Keratinocyte (primary cell): ENCODE data around the gene NUFIP2. TPM values are rescaled to one million over a fixed set of nuclear protein-coding genes. Genes with fewer than 3 reads are reported as not detected.
"Not testable (repeated sequence)": the region's sequence is repeated elsewhere in the genome, so short reads cannot be mapped to it uniquely, and the experiment has no call there.

ENCODE experiments used
- DNase-seq: peaks from one replicate; pipeline ENCODE4 v3.0.0-alpha.2; 2011; ENCODE audit warnings: low read depth, missing footprints, low spot score
- FAIRE-seq: peaks from 2 replicates; lab custom pipeline; 2011; peaks lifted over from hg19 to GRCh38; lab: Jason Lieb, UNC
- H2AFZ ChIP-seq: 2 replicates; pipeline ENCODE4 v1.6.0; 2012; ENCODE audit warnings: low read length, control low read depth, inconsistent platforms; ENCODE audit not compliant: control insufficient read depth
- H3K27ac ChIP-seq: 2 replicates; pipeline ENCODE4 v1.5.1; 2011; ENCODE audit warnings: low read length; ENCODE audit not compliant: control insufficient read depth, insufficient read depth
- H3K27me3 ChIP-seq: 3 replicates; pipeline ENCODE4 v1.6.0; 2011; ENCODE audit warnings: low read length; ENCODE audit not compliant: control insufficient read depth, insufficient read depth; ENCODE audit errors: extremely low read depth
- H3K36me3 ChIP-seq, 2 experiments: 2 replicates in 1 of 2; 3 replicates in 1 of 2; pipeline ENCODE4 v1.5.1; 2011; ENCODE audit warnings: low read length in 2 of 2, mild to moderate bottlenecking in 1 of 2; ENCODE audit not compliant: control insufficient read depth in 2 of 2, insufficient read depth in 2 of 2; ENCODE audit errors: extremely low read depth in 1 of 2
- H3K4me1 ChIP-seq: 3 replicates; pipeline ENCODE4 v1.5.1; 2011; ENCODE audit warnings: low read length; ENCODE audit not compliant: control insufficient read depth, insufficient read depth; ENCODE audit errors: extremely low read depth
- H3K4me2 ChIP-seq: 3 replicates; pipeline ENCODE4 v1.6.0; 2011; ENCODE audit warnings: low read depth, low read length; ENCODE audit not compliant: control insufficient read depth, insufficient read depth; ENCODE audit errors: extremely low read depth
- H3K4me3 ChIP-seq, 3 experiments: fragments of 200-600 bp in 1 of 3; sonication (generic) in 1 of 3; 2 replicates in 2 of 3; 3 replicates in 1 of 3; pipeline ENCODE4 v1.5.1; 2011 to 2016; ENCODE audit warnings: low read length in 3 of 3, mild to moderate bottlenecking in 3 of 3, control low read depth in 2 of 3, inconsistent platforms in 1 of 3, low read depth in 1 of 3, mixed read lengths in 1 of 3, mixed run types in 1 of 3, moderate library complexity in 1 of 3; ENCODE audit not compliant: control insufficient read depth in 2 of 3, insufficient read depth in 2 of 3; ENCODE audit errors: extremely low read depth in 1 of 3
- H3K79me2 ChIP-seq: 2 replicates; pipeline ENCODE4 v1.6.0; 2012; ENCODE audit warnings: low read length; ENCODE audit not compliant: control insufficient read depth, insufficient read depth
- H3K9ac ChIP-seq: 3 replicates; pipeline ENCODE4 v1.6.0; 2011; ENCODE audit warnings: low read length; ENCODE audit not compliant: control insufficient read depth, insufficient read depth; ENCODE audit errors: extremely low read depth
- H3K9me1 ChIP-seq: 3 replicates; pipeline ENCODE4 v1.6.0; 2011; ENCODE audit warnings: low read length; ENCODE audit not compliant: control insufficient read depth, insufficient read depth; ENCODE audit errors: extremely low read depth
- H3K9me3 ChIP-seq: 2 replicates; pipeline ENCODE4 v1.5.1; 2012; ENCODE audit warnings: low read depth, low read length; ENCODE audit not compliant: control insufficient read depth
- H4K20me1 ChIP-seq: 3 replicates; pipeline ENCODE4 v1.6.0; 2011; ENCODE audit warnings: low read length; ENCODE audit not compliant: control insufficient read depth, insufficient read depth; ENCODE audit errors: extremely low read depth
- CTCF ChIP-seq, 3 experiments: IDR thresholded peaks in 1 of 3; conservative IDR thresholded peaks in 1 of 3; optimal IDR thresholded peaks in 1 of 3; 2 replicates in 2 of 3; 3 replicates in 1 of 3; pipeline versions ENCODE3 to v1.5.1; 2011; ENCODE audit warnings: low read length in 3 of 3, mild to moderate bottlenecking in 3 of 3, moderate library complexity in 2 of 3, control low read depth in 1 of 3, inconsistent platforms in 1 of 3; ENCODE audit not compliant: insufficient read depth in 2 of 3; ENCODE audit errors: extremely low read depth in 1 of 3
- EZH2 ChIP-seq: IDR thresholded peaks from one replicate; pipeline ENCODE4 v1.6.1; 2012; ENCODE audit warnings: inconsistent platforms, mild to moderate bottlenecking, low read length, moderate library complexity
- dilution Hi-C: fragments of 300-500 bp; cut with MboI; formaldehyde crosslinking; loops from one replicate; pipeline ENCODE4 v1.7.0; 2020; ENCODE audit warnings: low sequenced_read_pairs; ENCODE audit not compliant: extremely low pct_ligation_motif_present
- polyA plus RNA-seq, 5 experiments: library from polyadenylated mRNA; depleted of rRNA in 3 of 5; stranded (reverse) in 3 of 5; stranded (forward) in 1 of 5; unstranded in 1 of 5; fragments of >200 nt; gene quantifications; 1 replicate in 1 of 5; 2 replicates in 3 of 5; 3 replicates in 1 of 5; pipeline versions ENCODE4 v1.2.1 to v1.2.3, GENCODE V29; 2011 to 2012; ENCODE audit warnings: missing spikeins in 2 of 5, low read depth in 1 of 5, low replicate concordance in 1 of 5

NUFIP2 gene
- polyA plus RNA-seq, 1 donor (not counting 4 experiments of a cell fraction or from before 2014, with no cell fraction given) = 22.0 TPM

GRCh38 chr17:29225396-29225795 lies 68.6 kb downstream of the NUFIP2 start:
- DNase-seq (no peak), FAIRE-seq (no peak)
- Histone ChIP-seq H3K9me1 (no peaks in the 10 kb centered on the region), H3K27me3 (no peaks in the 10 kb centered on the region), H3K4me2 (no peak overlapping the region), H2AFZ (no peak overlapping the region), H3K36me3 (no peaks in the 10 kb centered on the region), H3K79me2 (no peaks in the 10 kb centered on the region), H3K4me1 (no peaks in the 10 kb centered on the region), H3K9me3 (no peaks in the 10 kb centered on the region), H4K20me1 (no peaks in the 10 kb centered on the region), H3K9ac (no peak overlapping the region), H3K27ac (no peak overlapping the region), H3K4me3 (no peak overlapping the region)
- dilution Hi-C loops = no loop called here
- TF ChIP-seq EZH2 = no peak
- TF ChIP-seq CTCF (optimal IDR thresholded peaks at IDR 0.05 in 1 of 3, IDR thresholded peaks at IDR 0.05 in 1 of 3, conservative IDR thresholded peaks at IDR 0.05 in 1 of 3; ENCODE audit: extremely low read depth in 1 of 3, insufficient read depth in 2 of 3, low read length in 3 of 3) = no peak

- H4K20me1 ChIP-seq, H3K79me2 ChIP-seq, H3K9me1 ChIP-seq, H3K27ac ChIP-seq, H2AFZ ChIP-seq, H3K27me3 ChIP-seq, dilution Hi-C loops, H3K9me3 ChIP-seq, H3K4me3 ChIP-seq, FAIRE-seq, DNase-seq, H3K4me2 ChIP-seq, H3K9ac ChIP-seq, H3K36me3 ChIP-seq: not testable (repeated sequence)
- H3K4me1 ChIP-seq = peaks cover 24% of the 10 kb centered on the region
Measured at GRCh38 chr17:29221338-29221737, 72.6 kb downstream of the NUFIP2 start.

GRCh38 chr17:29219378-29220047 lies 74.4 kb downstream of the NUFIP2 start:
- H3K4me2 ChIP-seq = peak overlapping the region; percentile 59
- no peak overlapping the region for H3K9ac ChIP-seq
- H4K20me1 ChIP-seq = no peaks in the 10 kb centered on the region
- H3K27me3 ChIP-seq = no peaks in the 10 kb centered on the region
- no peak overlapping the region for H3K4me3 ChIP-seq
- no peaks in the 10 kb centered on the region for H3K9me1 ChIP-seq
- FAIRE-seq (peak; percentile 84), DNase-seq (no peak)
- no peaks in the 10 kb centered on the region for H3K9me3 ChIP-seq
- H3K36me3 ChIP-seq = no peaks in the 10 kb centered on the region
- dilution Hi-C loops = no loop called here
- peak overlapping the region; percentile 19 for H2AFZ ChIP-seq
- H3K79me2 ChIP-seq = no peaks in the 10 kb centered on the region
- peak; percentile 80 to 90 (median 85) for TF ChIP-seq CTCF (optimal IDR thresholded peaks at IDR 0.05 in 1 of 3, IDR thresholded peaks at IDR 0.05 in 1 of 3, conservative IDR thresholded peaks at IDR 0.05 in 1 of 3; ENCODE audit: extremely low read depth in 1 of 3, insufficient read depth in 2 of 3, low read length in 3 of 3)
- TF ChIP-seq EZH2 = no peak
- H3K27ac ChIP-seq = no peak overlapping the region
- peaks cover 39% of the 10 kb centered on the region for H3K4me1 ChIP-seq
